GM18909 (cell line): Measurements from ENCODE around the gene ARPC1A.
"Not testable (repeated sequence)": the region's sequence is repeated elsewhere in the genome, so short reads cannot be mapped to it uniquely, and the experiment has no call there.

Source experiments
- ATAC-seq: cut with Tn5 transposase; IDR thresholded peaks from one replicate; pipeline ENCODE4 v1.9.1; 2021; ENCODE audit warnings: mild to moderate bottlenecking; ENCODE audit not compliant: unreplicated experiment, poor library complexity

Gene ARPC1A

GRCh38 chr7:99314504-99314903, 11.2 kb upstream of the ARPC1A start:
- ATAC-seq, result no peak

- ATAC-seq, result no peak
Observed at GRCh38 chr7:99320371-99320770, 5.3 kb upstream of the ARPC1A start.

- not testable (repeated sequence) for ATAC-seq
Observed at GRCh38 chr7:99322659-99323058, 3.0 kb upstream of the ARPC1A start.

GRCh38 chr7:99324559-99324958, 1.1 kb upstream of the ARPC1A start:
- ATAC-seq, result no peak

GRCh38 chr7:99325001-99325493, 651 bp upstream of the ARPC1A start:
- ATAC-seq, result no peak

GRCh38 chr7:99326408-99326782, 697 bp downstream of the ARPC1A start:
- no peak for ATAC-seq

- ATAC-seq, result not testable (repeated sequence)
Observed at GRCh38 chr7:99330314-99330961, 4.7 kb downstream of the ARPC1A start.

- no peak for ATAC-seq
Observed at GRCh38 chr7:99331002-99331401, 5.3 kb downstream of the ARPC1A start.

GRCh38 chr7:99339595-99339994, 13.9 kb downstream of the ARPC1A start:
- ATAC-seq, result no peak

- ATAC-seq, result no peak
Observed at GRCh38 chr7:99340659-99341058, 15.0 kb downstream of the ARPC1A start.

- ATAC-seq, result no peak
Observed at GRCh38 chr7:99344061-99344647, 18.5 kb downstream of the ARPC1A start.

GRCh38 chr7:99350641-99351040, 24.9 kb downstream of the ARPC1A start:
- not testable (repeated sequence) for ATAC-seq

GRCh38 chr7:99352247-99352646, 26.5 kb downstream of the ARPC1A start:
- no peak for ATAC-seq

- no peak for ATAC-seq
Observed at GRCh38 chr7:99355098-99355497, 29.4 kb downstream of the ARPC1A start.

GRCh38 chr7:99357701-99358490, 32.2 kb downstream of the ARPC1A start:
- no peak for ATAC-seq

GRCh38 chr7:99358521-99358920, 32.8 kb downstream of the ARPC1A start:
- ATAC-seq, result not testable (repeated sequence)

GRCh38 chr7:99359465-99360154, 33.9 kb downstream of the ARPC1A start:
- no peak for ATAC-seq

- no peak for ATAC-seq
Observed at GRCh38 chr7:99362801-99363200, 37.1 kb downstream of the ARPC1A start.

- ATAC-seq, result no peak
Observed at GRCh38 chr7:99363286-99363685, 37.6 kb downstream of the ARPC1A start.

GRCh38 chr7:99365318-99366141, 39.8 kb downstream of the ARPC1A start:
- ATAC-seq, result no peak
